Fibroblast of mammary gland (primary cell): ENCODE measurements around the gene ZFC3H1.
A peak's percentile ranks its signal among the peaks of the same experiment; 100 is the strongest.

ENCODE experiments used
- DNase-seq: peaks from one replicate; pipeline ENCODE4 v3.0.0-alpha.2; 2010; ENCODE audit warnings: low read depth
- H3K4me3 ChIP-seq: 2 replicates; pipeline ENCODE4 v1.5.1; 2011; ENCODE audit warnings: low read depth, mild to moderate bottlenecking, low read length, moderate library complexity; ENCODE audit not compliant: control insufficient read depth
- CTCF ChIP-seq: conservative IDR thresholded peaks from 2 replicates; pipeline ENCODE4 v1.5.1; 2011; ENCODE audit warnings: low read depth, low read length, inconsistent platforms; ENCODE audit not compliant: control insufficient read depth, insufficient read depth

The ZFC3H1 gene

GRCh38 chr12:71671311-71671710, 7.7 kb upstream of the ZFC3H1 start:
- TF ChIP-seq CTCF = no peak
- no peak for DNase-seq
- no peak overlapping the region for H3K4me3 ChIP-seq

- no peak for TF ChIP-seq CTCF
- DNase-seq = no peak
- H3K4me3 ChIP-seq = no peak overlapping the region
Measured at GRCh38 chr12:71666259-71666658, 2.6 kb upstream of the ZFC3H1 start.

GRCh38 chr12:71665090-71665463, 1.4 kb upstream of the ZFC3H1 start:
- TF ChIP-seq CTCF = no peak

GRCh38 chr12:71664411-71665089, 902 bp upstream of the ZFC3H1 start:
- peak; percentile 23 for DNase-seq
- peak overlapping the region; percentile 95 for H3K4me3 ChIP-seq
- TF ChIP-seq CTCF = no peak

More at GRCh38 chr12:71665090-71665463, 1.4 kb upstream of the ZFC3H1 start:
- H3K4me3 ChIP-seq = peak overlapping the region; percentile 95
- DNase-seq = no peak

- no peak for TF ChIP-seq CTCF
- peak; percentile 82 for DNase-seq
Measured at GRCh38 chr12:71662849-71663560, 643 bp downstream of the ZFC3H1 start.

GRCh38 chr12:71661977-71662530, 1.6 kb downstream of the ZFC3H1 start:
- peak; percentile 28 for DNase-seq
- no peak for TF ChIP-seq CTCF
- peak overlapping the region; percentile 95 for H3K4me3 ChIP-seq

More at GRCh38 chr12:71662849-71663560, 643 bp downstream of the ZFC3H1 start:
- peak overlapping the region; percentile 95 for H3K4me3 ChIP-seq
